Activated B cell treated with CpG ODN at 0.5 μM for 24 hours (primary cell): Measurements from ENCODE around the gene NDFIP2. TPM values are rescaled to one million over a fixed set of nuclear protein-coding genes. Genes with fewer than 3 reads are reported as not detected.

ENCODE experiments used
- ATAC-seq: fragments of 200-7000 bp; cut with Tn5 transposase; one replicate; pipeline ENCODE4 v1.10.0; 2021; ENCODE audit warnings: low read depth, mild to moderate bottlenecking, moderate library complexity
- CTCF ChIA-PET: fragments of 350-600 bp; sonication (Branson Sonifier 250); formaldehyde crosslinking; loops from one replicate; lab custom pipeline; 2021; ENCODE audit warnings: antibody characterized with exemption; lab: Charles Lee
- POLR2A ChIA-PET: fragments of 350-600 bp; sonication (Branson Sonifier 250); formaldehyde crosslinking; loops from one replicate; lab custom pipeline; 2021; ENCODE audit warnings: antibody characterized with exemption; lab: Charles Lee
- DNase-seq: peaks from one replicate; pipeline ENCODE4 v3.0.0; 2022
- H3K27ac Mint-ChIP-seq: one replicate; pipeline ENCODE4 v1.8.0; 2020; ENCODE audit warnings: mixed read lengths
- H3K27me3 Mint-ChIP-seq: one replicate; pipeline ENCODE4 v1.8.0; 2021; ENCODE audit warnings: mixed read lengths
- H3K36me3 Mint-ChIP-seq: one replicate; pipeline ENCODE4 v1.8.0; 2021; ENCODE audit warnings: low read depth, mixed read lengths
- H3K4me1 Mint-ChIP-seq: one replicate; pipeline ENCODE4 v1.8.0; 2021; ENCODE audit warnings: mixed read lengths
- H3K4me3 Mint-ChIP-seq: one replicate; pipeline ENCODE4 v1.8.0; 2020; ENCODE audit warnings: mild to moderate bottlenecking, mixed read lengths
- H3K9me3 Mint-ChIP-seq: one replicate; pipeline ENCODE4 v1.8.0; 2020; ENCODE audit warnings: mixed read lengths
- intact Hi-C: fragments of 100-400 bp; cut with micrococcal nuclease; formaldehyde crosslinking; loops from one replicate; pipeline ENCODE4 v1.15.1; 2024
- total RNA-seq: library from RNA; stranded (reverse); gene quantifications from 2 replicates; pipeline ENCODE4 v1.2.3, GENCODE V29; 2022
- TF ChIP-seq, protein P1 (sequence below): fragments of 200-600 bp; IDR thresholded peaks from one replicate; pipeline ENCODE4 v1.8.0; 2022; ENCODE audit warnings: antibody characterized with exemption, mild to moderate bottlenecking

Gene NDFIP2
- total RNA-seq, 1 donor from 2014 or later, result 2.8 TPM

DNA sequence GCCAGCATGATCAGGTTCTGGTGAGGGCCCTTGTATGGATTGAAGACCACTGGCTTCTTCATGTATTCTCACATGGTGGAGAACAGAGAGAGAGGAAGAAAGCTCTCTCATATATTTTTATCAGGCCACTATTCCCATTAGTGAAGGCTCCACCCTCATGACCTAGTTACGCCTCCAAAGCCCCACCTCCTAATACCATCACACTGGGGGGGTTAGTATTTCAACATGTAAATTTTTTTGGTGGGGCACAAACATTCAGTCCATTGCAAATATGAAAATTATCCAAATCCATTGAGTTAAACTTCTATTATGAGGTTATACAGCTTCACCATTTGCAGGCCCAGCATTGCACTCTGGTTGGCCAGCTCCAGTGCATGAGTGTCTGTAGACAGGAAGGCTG, 41.7 kb upstream of the NDFIP2 start:
- H3K4me3 Mint-ChIP-seq, result no peak overlapping the region
- no peak for ATAC-seq
- TF ChIP-seq, protein P1, sequence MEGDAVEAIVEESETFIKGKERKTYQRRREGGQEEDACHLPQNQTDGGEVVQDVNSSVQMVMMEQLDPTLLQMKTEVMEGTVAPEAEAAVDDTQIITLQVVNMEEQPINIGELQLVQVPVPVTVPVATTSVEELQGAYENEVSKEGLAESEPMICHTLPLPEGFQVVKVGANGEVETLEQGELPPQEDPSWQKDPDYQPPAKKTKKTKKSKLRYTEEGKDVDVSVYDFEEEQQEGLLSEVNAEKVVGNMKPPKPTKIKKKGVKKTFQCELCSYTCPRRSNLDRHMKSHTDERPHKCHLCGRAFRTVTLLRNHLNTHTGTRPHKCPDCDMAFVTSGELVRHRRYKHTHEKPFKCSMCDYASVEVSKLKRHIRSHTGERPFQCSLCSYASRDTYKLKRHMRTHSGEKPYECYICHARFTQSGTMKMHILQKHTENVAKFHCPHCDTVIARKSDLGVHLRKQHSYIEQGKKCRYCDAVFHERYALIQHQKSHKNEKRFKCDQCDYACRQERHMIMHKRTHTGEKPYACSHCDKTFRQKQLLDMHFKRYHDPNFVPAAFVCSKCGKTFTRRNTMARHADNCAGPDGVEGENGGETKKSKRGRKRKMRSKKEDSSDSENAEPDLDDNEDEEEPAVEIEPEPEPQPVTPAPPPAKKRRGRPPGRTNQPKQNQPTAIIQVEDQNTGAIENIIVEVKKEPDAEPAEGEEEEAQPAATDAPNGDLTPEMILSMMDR, result no peak
- CTCF ChIA-PET, result no interaction called here
- peaks cover 1% of the 10 kb centered on the region for H3K27me3 Mint-ChIP-seq
- no peaks in the 10 kb centered on the region for H3K4me1 Mint-ChIP-seq
- POLR2A ChIA-PET, result no interaction called here
- DNase-seq, result no peak
- H3K9me3 Mint-ChIP-seq, result no peaks in the 10 kb centered on the region
- intact Hi-C loops, result no loop called here
- no peak overlapping the region for H3K27ac Mint-ChIP-seq
- H3K36me3 Mint-ChIP-seq, result no peaks in the 10 kb centered on the region

DNA sequence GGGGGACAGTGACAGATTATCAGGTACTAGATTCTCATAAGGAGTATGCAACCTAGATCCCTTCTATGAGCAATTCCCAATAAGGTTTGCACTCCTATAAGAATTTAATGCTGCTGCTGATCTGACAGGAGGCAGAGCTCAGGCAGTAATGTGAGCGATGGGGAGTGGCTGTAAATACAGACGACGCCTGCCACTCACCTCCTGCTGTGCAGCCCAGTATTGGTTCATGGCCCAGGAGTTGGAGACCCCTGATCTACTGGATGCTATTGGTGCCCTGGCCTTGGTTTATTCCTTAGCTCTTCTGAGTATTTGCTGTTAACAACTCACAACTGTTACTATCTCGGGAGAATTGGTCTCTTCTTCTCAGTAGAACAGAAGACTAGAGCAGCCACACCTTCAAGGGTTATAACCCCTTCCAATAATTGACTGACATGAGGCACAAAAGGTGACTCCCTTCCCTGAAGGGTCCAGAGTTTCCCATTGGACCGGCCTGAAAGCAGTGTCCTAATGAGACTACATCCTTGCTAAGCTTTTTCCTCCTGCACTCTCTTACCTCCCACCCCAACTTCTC, 39.9 kb upstream of the NDFIP2 start:
- H3K36me3 Mint-ChIP-seq, result no peaks in the 10 kb centered on the region
- ATAC-seq (no peak), DNase-seq (no peak)
- POLR2A ChIA-PET, result no interaction called here
- intact Hi-C loops, result no loop called here
- CTCF ChIA-PET, result interaction anchor here (1.8 kb wide), 1 partner anchor 17 kb away, joined by 4 read pairs; no protein-coding TSS in a partner anchor
- no peak overlapping the region for H3K4me3 Mint-ChIP-seq
- TF ChIP-seq, protein P1, result no peak
- H3K9me3 Mint-ChIP-seq, result no peaks in the 10 kb centered on the region
- no peak overlapping the region for H3K27ac Mint-ChIP-seq
- no peaks in the 10 kb centered on the region for H3K4me1 Mint-ChIP-seq
- peaks cover 1% of the 10 kb centered on the region for H3K27me3 Mint-ChIP-seq

DNA sequence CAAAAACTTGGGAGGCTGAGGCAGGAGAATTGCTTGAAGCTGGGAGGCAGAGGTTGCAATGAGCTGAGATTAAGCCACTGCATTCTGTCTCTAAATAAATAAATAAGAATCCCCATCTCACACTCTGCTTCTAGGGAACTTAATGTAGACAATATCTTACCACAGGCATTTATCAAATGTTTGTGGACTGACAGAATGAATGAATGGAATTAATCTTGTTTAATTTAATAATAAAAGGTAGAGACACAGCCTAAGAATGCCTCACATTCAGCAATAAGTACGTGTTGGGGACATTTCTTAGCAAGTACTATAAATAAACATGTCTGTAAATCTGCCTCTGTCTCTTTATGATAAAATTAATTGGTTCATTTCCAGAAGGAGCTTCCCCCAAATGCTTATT, 38.7 kb upstream of the NDFIP2 start:
- no peaks in the 10 kb centered on the region for H3K4me1 Mint-ChIP-seq
- intact Hi-C loops, result no loop called here
- H3K27me3 Mint-ChIP-seq, result peaks cover 1% of the 10 kb centered on the region
- DNase-seq, result no peak
- TF ChIP-seq, protein P1, result no peak
- H3K9me3 Mint-ChIP-seq, result no peaks in the 10 kb centered on the region
- H3K36me3 Mint-ChIP-seq, result no peaks in the 10 kb centered on the region
- H3K4me3 Mint-ChIP-seq, result no peak overlapping the region
- POLR2A ChIA-PET, result no interaction called here
- no peak for ATAC-seq
- CTCF ChIA-PET, result interaction anchor here (1.0 kb wide), 1 partner anchor 15 kb away, joined by 5 read pairs; no protein-coding TSS in a partner anchor
- H3K27ac Mint-ChIP-seq, result no peak overlapping the region

DNA sequence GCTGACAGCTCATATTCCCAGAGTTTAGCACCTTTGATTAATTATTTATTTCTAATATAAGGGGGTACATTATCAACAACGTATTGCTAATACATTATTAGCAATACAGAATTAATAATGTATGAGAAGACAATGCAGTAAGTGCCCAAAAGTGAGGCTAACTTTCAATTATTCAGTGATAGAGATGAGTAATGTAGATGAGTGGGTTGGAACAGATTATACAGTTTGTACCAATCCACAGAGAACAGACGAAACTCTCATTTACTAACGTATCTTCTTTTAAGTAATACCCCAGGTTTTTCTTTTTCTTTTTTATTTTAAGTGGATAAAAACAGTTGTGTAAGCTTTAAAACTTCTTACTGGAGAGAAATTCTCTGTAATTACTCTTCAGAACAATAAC, 38.2 kb upstream of the NDFIP2 start:
- CTCF ChIA-PET, result interaction anchor here (1.0 kb wide), 1 partner anchor 15 kb away, joined by 5 read pairs; no protein-coding TSS in a partner anchor
- no peak overlapping the region for H3K4me3 Mint-ChIP-seq
- POLR2A ChIA-PET, result no interaction called here

DNA sequence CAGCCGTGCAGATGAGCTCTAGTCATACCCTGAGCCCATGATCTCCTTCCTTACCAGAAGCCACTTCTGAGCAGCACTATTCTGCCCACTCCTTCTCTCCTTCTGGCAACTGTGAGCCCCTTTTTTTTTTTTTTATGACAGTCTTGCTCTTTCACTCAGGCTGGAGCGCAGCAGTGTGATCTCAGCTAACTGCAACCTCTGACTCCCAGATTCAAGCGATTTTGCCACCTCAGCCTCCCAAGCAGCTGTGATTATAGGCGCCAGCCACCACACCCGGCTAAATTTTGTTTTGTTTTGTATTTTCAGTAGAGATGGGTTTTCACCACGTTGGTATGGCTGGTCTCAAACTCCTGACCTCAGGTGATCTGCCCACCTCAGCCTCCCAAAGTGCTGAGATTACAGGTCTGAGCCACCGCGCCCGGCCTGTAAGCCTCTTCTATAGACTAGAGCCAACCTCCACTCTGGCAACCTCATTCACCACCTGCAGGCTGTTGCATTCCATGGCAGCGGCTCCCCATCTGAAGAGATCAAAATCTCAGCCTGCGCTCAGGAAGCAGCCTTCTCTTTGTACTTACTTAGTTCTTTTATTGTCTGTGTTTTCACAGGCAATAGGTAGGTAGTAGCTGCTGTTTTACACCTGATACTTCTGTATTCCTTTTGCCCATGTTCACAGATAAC, 34.8 kb upstream of the NDFIP2 start:
- Mint-ChIP-seq H3K4me1 (peaks cover 10% of the 10 kb centered on the region), H3K27ac (no peak overlapping the region), H3K4me3 (no peak overlapping the region), H3K9me3 (no peaks in the 10 kb centered on the region), H3K36me3 (no peaks in the 10 kb centered on the region), H3K27me3 (peaks cover 5% of the 10 kb centered on the region)
- ATAC-seq (no peak), DNase-seq (no peak)
- intact Hi-C loops, result no loop called here
- ChIA-PET POLR2A (interaction anchor here (0.7 kb wide), 1 partner anchor 38 kb away, joined by 3 read pairs; no protein-coding TSS in a partner anchor), CTCF (interaction anchor here (1.6 kb wide), 1 partner anchor 22 kb away, joined by 3 read pairs; no protein-coding TSS in a partner anchor)
- TF ChIP-seq, protein P1, result no peak

More for the DNA sequence above, 38.2 kb upstream of the NDFIP2 start:
- H3K36me3 Mint-ChIP-seq, result no peaks in the 10 kb centered on the region
- intact Hi-C loops, result no loop called here
- TF ChIP-seq, protein P1, result no peak
- H3K4me1 Mint-ChIP-seq, result no peaks in the 10 kb centered on the region
- H3K27me3 Mint-ChIP-seq, result peaks cover 5% of the 10 kb centered on the region
- H3K27ac Mint-ChIP-seq, result no peak overlapping the region
- no peaks in the 10 kb centered on the region for H3K9me3 Mint-ChIP-seq
- no peak for ATAC-seq
- no peak for DNase-seq
